Femur (tissue), 1 donor: ENCODE measurements around the gene SH3PXD2B.
A peak's percentile ranks its signal among the peaks of the same experiment; 100 is the strongest.
"Not testable (repeated sequence)": the region's sequence is repeated elsewhere in the genome, so short reads cannot be mapped to it uniquely, and the experiment has no call there.

Experiments
- DNase-seq: peaks from one replicate; pipeline ENCODE4 v3.0.0-alpha.2; 2017

Gene SH3PXD2B

DNA sequence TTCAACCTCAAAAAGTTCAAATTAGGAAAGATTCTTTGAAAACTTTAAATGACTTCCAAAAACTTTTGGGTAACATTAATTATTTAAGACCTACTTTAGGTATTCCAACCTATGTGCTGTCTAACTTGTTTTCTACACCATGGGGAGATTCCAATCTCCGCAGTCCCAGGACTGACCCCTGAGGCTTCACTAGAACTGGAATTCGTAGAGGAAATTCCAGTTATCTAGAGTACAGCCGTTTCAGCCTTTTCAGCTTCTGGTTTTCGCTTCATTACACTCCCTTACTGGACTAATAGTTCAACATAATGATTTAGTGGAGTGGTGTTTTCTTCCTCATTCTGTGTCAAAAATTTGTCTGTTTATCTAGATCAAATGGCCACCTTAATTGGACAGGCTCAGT is 55.7 kb downstream of the SH3PXD2B start:
- not testable (repeated sequence) for DNase-seq

DNA sequence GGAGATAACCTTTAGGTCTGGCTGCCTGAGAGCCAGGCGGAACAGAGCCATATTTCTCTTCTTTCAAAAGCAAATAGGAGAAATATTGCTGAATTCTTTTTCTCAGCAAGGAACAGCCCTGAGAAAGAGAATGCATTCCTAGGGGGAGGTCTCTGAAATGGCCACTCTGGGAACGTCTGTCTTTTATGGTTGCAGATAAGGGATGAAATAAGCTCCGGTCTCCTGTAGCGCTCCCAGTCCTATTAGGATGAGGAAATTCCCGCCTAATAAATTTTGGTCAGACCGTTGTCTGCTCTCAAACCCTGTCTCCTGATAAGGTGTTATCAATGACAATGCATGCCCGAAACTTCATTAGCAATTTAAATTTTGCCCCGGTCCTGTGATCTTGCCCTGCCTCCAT is 57.3 kb downstream of the SH3PXD2B start:
- DNase-seq, result not testable (repeated sequence)

DNA sequence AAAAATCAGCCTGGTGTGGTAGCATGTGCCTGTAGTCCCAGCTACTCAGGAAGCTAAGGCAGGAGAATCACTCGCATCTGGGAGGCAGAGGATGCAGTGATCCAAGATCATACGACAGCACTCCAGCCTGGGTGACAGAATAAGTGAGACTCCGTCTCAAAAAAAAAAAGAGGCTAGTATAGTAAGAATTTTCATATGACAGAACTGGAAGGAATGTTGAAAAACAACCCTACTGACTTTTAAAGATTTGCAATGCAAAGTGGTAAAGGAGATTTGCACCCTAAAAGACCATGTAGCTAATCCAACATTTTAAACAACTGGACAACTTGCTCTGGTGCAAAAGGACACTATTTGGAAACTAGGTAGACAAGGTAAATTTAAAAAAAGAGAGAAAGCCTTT is 58.1 kb downstream of the SH3PXD2B start:
- no peak for DNase-seq

DNA sequence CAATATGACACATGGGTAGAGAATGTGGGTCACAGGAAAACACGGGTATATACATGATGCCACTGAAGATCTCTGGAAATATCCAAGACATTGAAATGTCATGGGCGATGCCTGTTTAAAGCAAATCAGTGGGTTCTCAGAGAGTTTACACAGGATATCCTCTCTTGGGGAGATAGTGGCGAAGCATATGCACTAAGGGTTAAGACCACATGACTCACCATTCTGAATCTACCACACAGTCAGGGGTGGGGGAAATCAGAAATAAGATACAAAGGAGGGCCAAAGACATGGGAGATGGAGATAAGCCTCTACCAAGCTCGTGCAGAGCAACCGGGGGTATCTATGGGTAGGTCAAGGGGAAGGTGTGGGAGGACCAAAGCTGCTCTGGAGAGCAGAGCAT is 58.8 kb downstream of the SH3PXD2B start:
- no peak for DNase-seq

DNA sequence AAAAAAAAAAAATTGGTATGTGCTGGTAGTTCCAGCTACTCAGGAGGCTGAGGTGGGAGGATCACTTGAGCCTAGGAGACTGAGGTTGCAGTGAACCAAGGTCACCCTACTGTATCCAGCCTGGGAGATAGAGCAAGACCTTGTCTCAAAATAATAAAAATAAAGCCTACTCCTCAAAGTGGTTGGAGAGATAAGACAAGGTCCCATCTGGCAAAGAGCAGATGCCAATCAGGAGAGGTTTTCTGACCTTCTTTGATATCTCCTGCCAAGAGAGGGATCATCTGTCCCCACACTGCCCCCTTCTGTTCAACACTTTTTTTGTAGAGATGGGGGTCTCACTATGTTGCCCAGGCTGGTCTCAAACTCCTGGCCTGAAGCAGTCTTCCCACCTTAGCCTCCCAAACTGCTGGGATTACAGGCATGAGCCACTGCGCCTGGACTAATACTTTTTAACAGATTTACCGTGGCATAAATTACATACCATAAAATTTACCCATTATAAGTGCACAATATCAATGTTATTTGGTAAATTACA is 64.7 kb downstream of the SH3PXD2B start:
- DNase-seq, result no peak

DNA sequence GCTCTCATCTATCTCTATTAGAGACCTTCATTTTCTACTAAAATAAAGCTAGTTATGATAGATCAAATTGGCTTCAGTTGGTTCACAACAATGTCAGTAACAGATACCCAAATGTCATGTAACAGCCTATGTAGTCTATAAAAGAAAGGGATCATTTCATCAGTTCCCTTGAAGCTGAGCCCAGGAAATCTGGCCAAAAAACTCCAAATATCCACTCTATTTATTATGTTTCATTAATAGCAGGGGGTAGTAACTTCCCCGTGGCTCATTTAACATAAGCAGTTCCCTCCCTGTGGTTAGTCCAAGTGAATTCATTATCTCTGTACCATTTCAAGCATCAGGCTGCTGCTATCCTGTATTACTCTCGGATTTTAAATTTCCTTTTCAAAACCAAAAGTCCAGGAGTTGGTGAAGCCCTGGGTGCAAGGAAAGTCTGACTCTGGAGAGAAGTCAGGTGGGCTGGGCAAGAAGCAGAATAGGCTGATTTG is 66.0 kb downstream of the SH3PXD2B start:
- DNase-seq, result no peak

DNA sequence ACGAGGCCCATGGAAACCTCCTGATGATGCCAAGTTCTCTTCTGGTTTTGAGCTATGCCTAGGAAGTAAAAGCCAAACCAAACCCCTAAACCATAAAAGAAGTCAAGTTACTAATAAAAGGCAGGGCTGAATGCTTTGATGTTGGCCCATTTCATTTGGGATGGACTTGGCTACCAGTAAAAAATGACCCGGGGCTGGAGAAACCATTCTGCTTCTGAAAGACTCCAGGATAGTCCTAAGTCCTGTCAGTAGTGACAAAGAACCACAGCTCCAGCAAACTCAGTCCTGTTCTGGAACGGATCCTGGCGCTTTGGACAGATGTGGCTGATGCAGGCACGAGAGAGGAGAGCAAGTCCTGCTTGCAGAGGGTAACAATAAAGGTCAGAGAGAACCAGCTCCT is 68.6 kb downstream of the SH3PXD2B start:
- DNase-seq, result peak; percentile 64

DNA sequence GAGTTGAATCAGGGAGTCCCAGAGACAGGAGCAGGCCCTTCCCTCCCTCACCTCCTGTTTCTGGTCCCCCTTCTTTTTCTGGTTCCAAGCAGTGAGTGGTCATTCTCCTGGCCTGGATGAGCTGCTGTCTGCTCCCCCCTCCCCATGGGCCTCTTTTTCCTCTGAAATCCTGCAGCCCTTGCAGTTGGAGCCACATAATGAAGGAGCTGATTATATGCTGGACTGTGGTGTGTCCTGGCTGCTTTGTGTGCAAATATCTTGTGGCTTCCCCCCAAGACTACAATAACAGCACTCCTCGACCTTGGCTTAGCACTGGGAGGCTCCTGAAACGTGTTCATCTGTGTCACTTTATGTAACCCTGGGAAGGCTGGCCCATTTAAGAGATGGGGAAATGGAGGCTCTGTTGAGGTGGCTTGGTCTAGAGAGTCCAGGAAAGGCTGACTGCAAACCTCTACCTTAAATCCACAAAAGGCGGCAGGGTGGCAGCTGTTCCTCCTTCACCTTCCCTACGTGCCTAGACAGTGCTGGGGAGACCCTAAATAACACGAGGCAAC is 69.2 kb downstream of the SH3PXD2B start:
- DNase-seq, result peak; percentile 57

DNA sequence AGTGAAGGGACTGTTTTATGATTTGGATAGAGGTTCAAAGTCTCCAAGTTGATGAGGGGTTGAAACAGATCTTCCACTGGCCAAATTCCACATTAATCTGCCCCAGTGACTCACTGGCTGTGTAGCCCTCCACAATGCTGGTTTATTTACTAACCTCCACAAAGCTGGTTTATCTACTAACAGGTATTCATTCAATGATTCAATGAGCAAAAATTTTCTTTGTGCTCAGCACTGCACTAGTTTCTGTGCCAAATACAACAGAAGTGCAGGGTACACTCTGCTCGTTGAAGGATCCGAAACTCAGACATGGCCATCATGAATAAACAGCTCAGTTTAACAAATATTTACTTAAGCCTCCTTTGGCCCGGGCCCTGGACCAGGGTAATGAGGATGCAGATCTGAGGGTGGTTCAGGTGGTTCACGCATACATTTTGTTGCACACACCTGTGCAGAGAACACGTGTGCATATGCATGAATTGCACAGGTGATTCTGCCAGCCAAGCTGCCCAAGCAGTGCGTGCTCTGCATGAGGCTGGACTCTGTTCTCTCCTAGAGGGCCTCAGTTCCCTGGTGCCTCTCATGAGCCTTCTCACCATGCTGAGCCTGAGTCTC is 71.0 kb downstream of the SH3PXD2B start:
- DNase-seq, result no peak

DNA sequence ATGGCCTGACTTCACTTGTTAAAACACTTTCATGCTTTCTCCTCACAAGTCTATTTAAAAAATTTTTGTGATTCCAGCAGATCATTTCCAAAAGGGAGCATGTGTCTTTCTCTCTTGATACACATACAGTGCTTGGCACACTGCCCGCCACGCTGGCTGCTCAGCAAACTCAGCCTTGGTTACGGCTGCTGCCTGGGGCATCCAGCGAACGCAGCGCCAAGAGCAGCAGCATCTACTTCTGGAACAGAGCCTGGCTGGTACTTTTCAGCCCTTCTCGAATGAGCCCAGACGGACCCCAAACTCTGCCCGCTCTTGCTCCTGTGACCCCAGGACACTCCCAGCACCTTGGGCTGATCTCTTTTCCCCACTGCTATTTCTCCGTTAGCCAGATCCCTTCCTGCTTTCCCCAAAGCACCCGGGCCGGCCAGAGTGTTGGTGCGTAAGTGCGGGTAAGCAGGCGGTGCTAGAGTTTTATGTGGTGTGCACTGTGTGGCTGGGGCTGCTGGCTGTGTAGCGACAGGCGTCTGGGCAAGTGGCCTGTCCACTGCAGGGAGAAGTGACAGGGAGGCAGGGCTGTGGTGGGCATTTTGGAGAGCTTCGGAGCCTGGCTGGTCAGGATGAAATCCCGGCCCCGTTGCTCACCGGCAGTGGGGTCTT is 73.2 kb downstream of the SH3PXD2B start:
- peak; percentile 91 for DNase-seq

DNA sequence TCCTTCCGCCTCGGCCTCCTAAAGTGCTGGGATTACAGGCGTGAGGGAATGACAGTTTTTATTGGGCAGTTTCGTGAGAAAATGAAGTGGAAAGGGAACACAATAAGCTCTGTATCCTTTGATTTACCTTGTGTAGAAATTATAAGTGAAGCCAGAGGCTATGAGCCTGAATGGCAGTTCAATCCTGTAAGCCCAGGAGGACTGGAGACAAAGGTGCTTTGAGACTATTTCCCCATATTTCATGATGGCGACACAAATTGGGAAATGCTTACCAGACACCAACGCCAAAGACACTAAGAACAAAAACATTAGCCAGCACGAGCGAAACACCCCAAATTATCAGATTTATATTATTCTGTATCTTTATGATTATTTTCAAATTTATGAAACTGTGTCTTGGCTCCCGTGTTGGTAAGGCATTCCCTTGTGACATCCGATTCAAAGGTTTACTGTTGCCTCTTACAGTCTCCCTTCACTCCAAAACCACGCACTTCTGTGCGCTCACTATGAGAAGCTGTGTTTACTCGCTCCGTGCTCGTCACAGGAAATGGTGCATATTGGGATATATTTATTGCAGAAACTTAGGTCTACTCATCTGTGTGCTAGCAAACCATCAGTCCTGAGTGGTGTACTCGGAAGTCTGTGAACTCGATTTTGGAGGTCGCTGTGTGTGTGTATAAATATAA is 73.9 kb downstream of the SH3PXD2B start:
- peak; percentile 48 for DNase-seq

DNA sequence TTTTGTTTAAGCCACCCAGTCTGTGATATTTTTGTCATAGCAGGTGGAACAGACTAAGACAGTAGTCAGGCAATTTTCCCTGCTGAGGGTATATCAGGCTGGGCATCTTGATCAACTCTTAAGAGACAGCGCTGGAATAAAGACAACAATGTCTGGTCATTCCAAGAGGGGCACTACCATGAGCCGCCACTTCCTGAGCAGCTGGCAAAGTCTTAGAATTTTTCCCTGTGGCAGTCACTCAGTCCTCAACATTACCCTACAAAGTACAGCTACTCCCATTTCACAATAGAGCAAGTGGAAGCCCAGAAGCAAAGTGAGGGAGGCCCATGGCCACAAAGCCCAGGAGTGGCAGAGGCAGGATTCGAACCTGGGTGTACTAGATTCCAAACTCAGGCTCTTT is 74.8 kb downstream of the SH3PXD2B start:
- no peak for DNase-seq

DNA sequence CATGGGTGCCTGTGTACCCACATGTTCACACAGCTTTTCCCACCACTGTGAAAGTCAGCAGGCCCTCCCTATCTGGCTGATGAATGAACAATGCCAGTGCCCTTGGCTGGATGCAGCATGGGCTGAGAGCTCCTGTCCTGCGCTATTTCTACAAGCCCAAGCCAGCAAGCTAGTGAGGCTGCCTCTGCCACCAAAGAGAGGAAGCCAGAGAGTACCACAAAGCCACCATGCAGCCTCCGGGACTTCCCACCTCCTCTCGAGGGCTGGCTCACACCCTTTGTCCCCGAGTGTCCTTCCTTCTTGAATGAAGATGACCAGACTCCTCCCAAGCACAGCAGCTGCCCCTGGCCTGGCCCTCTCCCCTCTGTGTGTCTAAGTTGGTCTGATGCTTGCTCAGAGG is 76.5 kb downstream of the SH3PXD2B start:
- DNase-seq, result no peak

DNA sequence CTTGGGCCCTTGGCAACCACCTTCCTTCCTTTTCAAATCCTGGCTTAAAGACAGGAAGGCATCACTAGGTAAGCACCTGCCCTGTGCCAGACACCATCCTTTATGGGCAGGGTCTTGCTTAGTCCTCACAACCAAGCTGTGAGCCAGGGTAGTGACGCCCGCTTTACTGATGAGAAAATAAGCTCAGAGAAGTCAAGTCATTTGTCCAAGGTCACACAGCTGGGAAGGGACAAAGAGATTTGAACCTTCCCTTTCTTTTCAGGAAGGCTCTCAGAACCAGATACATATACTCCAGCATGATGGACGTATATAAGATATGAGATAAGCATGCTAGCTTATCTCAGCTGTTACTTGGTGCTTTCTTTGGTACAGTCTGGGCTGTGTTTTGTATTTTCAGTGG is 76.9 kb downstream of the SH3PXD2B start:
- DNase-seq, result no peak

DNA sequence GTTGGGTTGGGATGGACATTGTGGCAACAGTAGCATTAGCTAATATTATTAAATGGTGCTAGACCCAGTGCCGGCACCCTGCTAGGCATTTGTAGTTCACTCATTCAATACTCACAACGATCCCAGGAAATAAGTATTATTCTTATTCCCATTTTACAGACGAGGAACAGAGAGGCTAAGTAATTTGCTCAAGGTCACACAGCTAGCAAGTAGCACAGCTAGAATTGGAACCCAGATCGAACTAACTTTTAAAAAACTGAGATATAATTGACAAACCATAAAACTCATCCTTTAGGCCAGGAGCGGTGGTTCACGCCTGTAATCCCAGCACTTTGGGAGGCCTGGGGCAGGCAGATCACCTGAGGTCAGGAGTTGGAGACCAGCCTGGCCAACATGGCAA is 79.5 kb downstream of the SH3PXD2B start:
- no peak for DNase-seq

DNA sequence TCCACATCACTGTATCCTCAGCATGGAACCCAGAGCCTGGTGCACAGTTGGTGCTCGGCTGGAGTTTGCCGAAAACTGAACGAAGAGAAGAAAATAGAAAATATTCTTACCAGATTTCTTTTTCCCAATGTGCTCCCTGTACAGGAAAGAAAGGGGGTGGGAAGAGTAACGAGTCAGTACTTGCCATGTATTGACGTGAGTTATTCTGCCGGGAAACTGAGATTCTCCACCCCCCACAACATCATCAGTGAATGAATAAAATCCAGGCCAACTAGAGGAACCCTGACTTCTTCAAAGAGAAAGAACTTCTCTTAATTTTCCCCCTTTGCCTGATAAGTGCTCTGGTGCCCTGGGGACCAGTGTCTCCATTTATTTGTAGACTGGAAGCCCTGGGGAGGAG is 80.6 kb downstream of the SH3PXD2B start:
- no peak for DNase-seq

DNA sequence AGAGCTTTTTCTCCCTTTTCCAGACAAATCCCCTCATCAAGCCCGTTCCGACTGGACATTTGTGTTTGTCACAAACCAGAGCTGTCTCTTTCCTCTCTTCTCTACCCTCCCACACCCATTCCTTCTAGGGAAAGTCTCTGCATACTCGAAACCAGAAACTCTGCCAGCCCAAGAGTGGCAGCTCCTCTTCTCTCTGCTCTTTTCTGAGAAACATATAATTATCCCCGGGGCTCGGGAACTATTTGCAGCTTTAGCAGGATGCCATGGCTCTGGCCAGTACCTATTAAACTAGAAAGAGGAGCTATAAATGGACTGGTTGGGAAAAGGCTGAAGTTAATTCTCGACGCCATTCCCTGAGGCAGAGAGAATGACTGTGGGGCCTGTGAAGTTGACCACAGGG is 82.6 kb downstream of the SH3PXD2B start:
- peak; percentile 58 for DNase-seq

DNA sequence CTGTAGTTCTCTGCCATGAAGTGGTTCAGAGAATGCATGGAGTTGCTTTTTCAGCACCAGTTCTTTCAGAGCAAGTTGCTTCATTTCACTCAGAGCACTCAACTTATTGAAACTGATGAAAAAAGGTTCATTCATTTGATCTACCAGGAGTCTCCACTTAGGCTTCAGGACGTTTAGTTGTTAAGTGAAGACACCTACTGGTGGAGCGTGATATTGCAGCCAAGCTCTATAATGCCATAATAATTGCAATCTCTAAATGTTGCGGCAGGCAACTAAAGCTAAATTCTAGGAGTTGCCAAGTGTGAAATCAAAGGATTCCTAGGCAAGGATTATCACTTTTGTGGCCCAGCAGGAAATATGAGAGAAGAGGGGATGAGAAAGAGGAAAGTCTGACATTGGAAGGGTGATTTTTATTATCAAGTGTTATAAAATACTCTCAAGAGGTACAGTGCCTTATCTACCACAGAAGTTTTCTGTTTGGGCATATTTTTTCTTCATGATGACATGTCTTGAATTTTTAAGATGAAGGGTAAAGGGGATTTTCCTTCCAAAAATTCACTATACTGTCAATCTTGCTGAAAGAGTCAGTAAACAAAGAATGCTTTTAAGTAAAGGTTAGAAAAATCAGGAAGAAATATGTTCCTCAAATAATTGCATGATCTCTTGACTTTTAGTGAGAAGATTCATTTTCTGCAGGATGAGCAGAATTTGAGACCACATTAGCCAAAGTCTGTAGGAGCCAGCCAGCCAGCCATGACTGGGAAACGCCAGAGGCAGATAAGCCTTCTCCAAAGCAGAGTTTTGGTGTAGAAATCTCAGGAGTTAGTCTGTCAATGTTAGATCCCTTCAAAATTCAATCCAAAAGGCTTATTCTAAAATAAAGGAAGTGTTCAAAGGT is 83.4 kb downstream of the SH3PXD2B start:
- DNase-seq, result no peak

DNA sequence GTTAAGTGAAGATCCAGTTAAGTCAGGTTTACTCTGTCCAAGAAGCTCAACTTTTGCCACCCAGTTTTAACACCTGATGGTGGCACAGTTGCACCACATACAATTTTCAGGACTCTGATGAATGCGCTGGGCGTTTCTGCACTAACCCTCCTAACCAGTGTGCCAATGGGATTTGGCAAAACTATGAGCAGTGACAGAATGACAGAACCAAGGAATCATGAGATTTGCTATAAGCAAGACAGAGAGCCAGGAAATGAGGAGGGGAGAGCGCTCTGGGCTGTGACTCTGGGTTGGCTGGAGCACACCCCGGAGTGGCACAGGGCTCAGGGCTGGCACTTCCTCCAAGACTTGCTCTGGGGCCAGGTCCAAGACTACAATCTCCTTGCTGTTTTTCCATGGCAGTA is 84.1 kb downstream of the SH3PXD2B start:
- DNase-seq, result peak; percentile 43

DNA sequence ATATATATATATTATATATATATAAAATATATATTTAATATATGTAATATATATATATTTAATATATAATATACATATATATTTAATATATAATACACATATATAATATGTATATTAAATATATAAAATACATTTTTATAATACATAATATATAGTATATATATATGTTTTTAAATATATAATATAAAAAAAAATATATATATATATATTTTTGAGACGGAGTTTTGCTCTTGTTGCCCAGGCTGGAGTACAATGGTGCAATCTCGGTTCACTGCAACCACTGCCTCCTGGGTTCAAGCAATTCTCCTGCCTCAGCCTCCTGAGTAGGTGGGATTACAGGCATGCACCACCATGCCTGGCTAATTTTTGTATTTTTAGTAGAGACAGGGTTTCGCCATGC is 85.6 kb downstream of the SH3PXD2B start:
- not testable (repeated sequence) for DNase-seq

DNA sequence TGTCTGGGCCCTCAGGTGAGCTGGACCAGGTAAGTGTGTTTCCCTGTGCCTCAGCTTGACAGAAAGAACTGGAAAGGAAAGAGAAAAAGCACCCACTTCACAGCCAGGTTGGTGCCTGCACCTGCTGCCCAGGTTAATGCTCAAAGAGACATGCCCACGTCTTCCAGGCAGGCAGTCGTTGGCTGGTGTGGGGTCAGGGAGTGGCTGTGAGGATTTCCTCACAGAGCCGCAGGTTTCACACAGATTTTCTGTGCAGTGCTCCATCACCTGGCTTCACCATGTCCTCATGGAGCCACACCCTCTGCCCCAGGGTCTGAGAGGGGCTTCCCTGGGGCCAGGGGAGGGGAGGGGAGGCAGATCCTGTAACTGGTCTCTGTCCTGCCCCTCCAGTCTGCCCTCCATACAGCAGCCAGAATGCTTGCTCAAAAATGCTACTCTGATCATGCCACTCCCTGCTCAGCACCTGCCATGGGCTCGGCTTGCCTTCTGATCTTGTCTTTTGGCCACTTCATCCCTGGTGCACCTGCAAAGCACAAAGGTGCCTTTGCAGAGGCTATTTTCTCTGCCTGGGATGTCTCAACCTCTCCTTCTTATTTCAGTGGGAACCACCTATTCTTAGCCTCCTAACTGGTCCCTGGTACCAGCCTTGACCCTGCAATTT is 88.2 kb downstream of the SH3PXD2B start:
- DNase-seq, result no peak

DNA sequence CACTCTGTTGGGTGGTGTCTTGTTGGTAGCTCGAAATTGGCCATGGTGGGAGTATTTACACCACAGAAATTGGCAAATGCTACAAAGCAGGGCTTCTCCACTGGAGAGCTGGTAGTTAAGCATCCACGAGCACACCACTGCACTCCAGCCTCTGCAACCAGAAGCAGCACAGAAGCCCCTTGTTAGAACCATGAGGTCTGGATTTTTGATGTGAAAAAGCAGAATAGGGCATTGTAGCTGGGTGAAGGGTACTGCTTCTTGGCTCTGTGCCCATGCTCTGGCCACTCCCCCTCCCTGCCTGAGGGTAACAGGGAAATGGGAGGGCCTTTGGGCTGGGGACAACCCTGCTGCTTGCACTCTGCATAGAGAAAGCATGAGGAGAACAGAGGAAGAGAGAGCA is 89.6 kb downstream of the SH3PXD2B start:
- DNase-seq, result no peak
